Hematopoietic multipotent progenitor cell treated with erythropoietin and hydrocortisone succinate and interleukin-3 and kit ligand, for 17 days (in vitro differentiated cells): ENCODE measurements around the gene FSD1L.
"Not testable (repeated sequence)": the region's sequence is repeated elsewhere in the genome, so short reads cannot be mapped to it uniquely, and the experiment has no call there.

Source experiments
- DNase-seq: peaks from one replicate; pipeline ENCODE4 v3.0.0-alpha.2; 2015; ENCODE audit warnings: low spot score

The FSD1L gene

GRCh38 chr9:105572455-105572854 lies 124.6 kb downstream of the FSD1L start:
- DNase-seq = no peak

DNA sequence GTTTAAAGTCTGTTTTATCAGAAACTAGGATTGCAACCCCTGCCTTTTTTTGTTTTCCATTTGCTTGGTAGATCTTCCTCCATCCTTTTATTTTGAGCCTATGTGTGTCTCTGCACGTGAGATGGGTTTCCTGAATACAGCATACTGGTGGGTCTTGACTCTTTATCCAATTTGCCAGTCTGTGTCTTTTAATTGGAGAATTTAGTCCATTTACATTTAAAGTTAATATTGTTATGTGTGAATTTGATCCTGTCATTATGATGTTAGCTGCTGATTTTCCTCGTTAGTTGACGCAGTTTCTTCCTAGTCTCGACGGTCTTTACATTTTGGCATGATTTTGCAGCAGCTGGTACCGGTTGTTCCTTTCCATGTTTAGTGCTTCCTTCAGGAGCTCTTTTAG lies 132.1 kb downstream of the FSD1L start:
- not testable (repeated sequence) for DNase-seq

DNA sequence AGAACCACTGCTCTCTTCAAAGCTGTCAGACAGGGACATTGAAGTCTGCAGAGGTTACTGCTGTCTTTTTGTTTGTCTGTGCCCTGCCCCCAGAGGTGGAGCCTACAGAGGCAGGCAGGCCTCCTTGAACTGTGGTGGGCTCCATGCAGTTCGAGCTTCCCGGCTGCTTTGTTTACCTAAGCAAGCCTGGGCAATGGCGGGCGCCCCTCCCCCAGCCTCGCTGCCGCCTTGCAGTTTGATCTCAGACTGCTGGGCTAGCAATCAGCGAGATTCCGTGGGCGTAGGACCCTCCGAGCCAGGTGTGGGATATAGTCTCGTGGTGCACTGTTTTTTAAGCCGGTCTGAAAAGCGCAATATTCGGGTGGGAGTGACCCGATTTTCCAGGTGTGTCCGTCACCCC lies 133.7 kb downstream of the FSD1L start:
- not testable (repeated sequence) for DNase-seq

DNA sequence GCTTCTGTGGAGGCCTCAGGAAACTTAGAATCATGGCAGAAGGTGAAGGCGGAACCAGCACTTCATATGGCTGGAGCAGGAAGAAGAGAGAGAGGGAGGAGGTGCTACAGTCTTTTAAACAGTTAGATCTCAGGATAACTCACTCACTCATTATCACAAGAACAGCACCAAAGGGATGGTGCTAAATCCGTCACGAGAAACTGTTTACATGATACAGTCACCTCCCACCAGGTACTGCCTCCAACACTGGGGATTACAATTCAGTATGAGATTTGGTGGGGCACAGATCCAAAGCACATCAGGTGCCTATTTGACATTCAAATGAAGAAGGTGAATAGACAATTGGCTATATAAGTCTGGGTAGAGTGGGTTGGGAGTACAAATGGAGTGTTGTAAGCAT lies 145.3 kb downstream of the FSD1L start:
- no peak for DNase-seq
